GM12878 (cell line): Measurements from ENCODE around the gene XPO1. TPM values are rescaled to one million over a fixed set of nuclear protein-coding genes. Genes with fewer than 3 reads are reported as not detected.

Experiments used
- BACH1 ChIP-seq: fragments of 450-650 bp; IDR thresholded peaks from 2 replicates; pipeline ENCODE4 v1.6.1; 2017; ENCODE audit warnings: mild to moderate bottlenecking, borderline replicate concordance
- GATAD2B ChIP-seq: fragments of 450-650 bp; conservative IDR thresholded peaks from 2 replicates; pipeline ENCODE4 v1.6.1; 2017; ENCODE audit warnings: low read depth, mild to moderate bottlenecking, moderate library complexity
- HDAC2 ChIP-seq: fragments of 200-600 bp; sonication (generic); IDR thresholded peaks from 2 replicates; pipeline ENCODE4 v1.6.1; 2017
- KAT2A ChIP-seq: conservative IDR thresholded peaks from 2 replicates; pipeline ENCODE4 v1.6.1; 2011; ENCODE audit warnings: low read depth, low read length; ENCODE audit not compliant: control insufficient read depth
- NBN ChIP-seq: fragments of 450-650 bp; IDR thresholded peaks from 2 replicates; pipeline ENCODE4 v1.6.1; 2016
- POU2F2 ChIP-seq: IDR thresholded peaks from 3 replicates; pipeline ENCODE4 v1.6.1; 2011; ENCODE audit warnings: low read depth, mild to moderate bottlenecking, low read length, borderline replicate concordance
- PRDM15 ChIP-seq: fragments of 450-650 bp; formaldehyde crosslinking; IDR thresholded peaks from 2 replicates; pipeline ENCODE4 v1.4.0; 2020; ENCODE audit warnings: mild to moderate bottlenecking, moderate library complexity
- SMAD5 ChIP-seq: IDR thresholded peaks from 2 replicates; pipeline ENCODE4 v1.6.1; 2016; ENCODE audit warnings: antibody characterized with exemption, low read depth
- SMARCA5 ChIP-seq: fragments of 450-650 bp; IDR thresholded peaks from 2 replicates; pipeline ENCODE4 v1.6.1; 2017; ENCODE audit warnings: mild to moderate bottlenecking
- SP1 ChIP-seq: IDR thresholded peaks from one replicate; pipeline ENCODE4 v1.6.1; 2011; ENCODE audit warnings: low read depth, low read length
- polyA plus RNA-seq, 11 experiments: library from polyadenylated mRNA; depleted of rRNA in 4 of 11; unstranded in 6 of 11; stranded (reverse) in 5 of 11; fragments of >200 nt; fragmentation: Nextera tagmentation in 4 of 11; fragmentation: Illumina TruSeq in 1 of 11; extraction: Ambion mirVana in 4 of 11; extraction: Trizol in 1 of 11; gene quantifications; 1 replicate in 1 of 11; 2 replicates in 10 of 11; pipeline versions ENCODE4 v1.2.1 to v1.2.3, GENCODE V29; 2011 to 2016; ENCODE audit warnings: inconsistent platforms in 2 of 11, missing spikeins in 2 of 11, low read depth in 1 of 11
- total RNA-seq, 4 experiments: library from RNA; depleted of rRNA in 3 of 4; stranded (reverse); fragments of >200 nt in 3 of 4; fragmentation: Illumina TruSeq in 1 of 4; extraction: Trizol in 1 of 4; gene quantifications; 2 replicates each; pipeline versions ENCODE4 v1.2.1 to v1.2.3, GENCODE V29; 2013 to 2021

Gene XPO1
- total and polyA plus RNA-seq, 10 of the 15 experiments (the other 5 are each of a cell fraction or from before 2014, with no cell fraction given): 57.3 to 216 (median 153) TPM

- no peak for TF ChIP-seq PRDM15 (CRISPR knock-in tag)
- no peak for TF ChIP-seq GATAD2B
- no peak for TF ChIP-seq KAT2A
- TF ChIP-seq POU2F2: no peak
- TF ChIP-seq HDAC2: no peak
- no peak for TF ChIP-seq SMARCA5
- no peak for TF ChIP-seq SMAD5
- TF ChIP-seq NBN: no peak
- TF ChIP-seq BACH1: no peak
- no peak for TF ChIP-seq SP1
Observed at GRCh38 chr2:61456746-61457420, 81.3 kb downstream of the XPO1 start (continued).
